Smooth muscle cell (in vitro differentiated cells): ENCODE measurements around the gene TUT1. TPM values are rescaled to one million over a fixed set of nuclear protein-coding genes. Genes with fewer than 3 reads are reported as not detected.

Source experiments
- DNase-seq: peaks from one replicate; lab custom pipeline; 2025; ENCODE audit not compliant: unreplicated experiment; lab: John Stamatoyannopoulos, UW
- H2AFZ ChIP-seq: fragments of 200-600 bp; sonication (generic); 2 replicates; pipeline ENCODE4 v1.6.0; 2016; ENCODE audit warnings: antibody characterized with exemption, low read depth, mild to moderate bottlenecking
- H3F3A ChIP-seq: fragments of 200-600 bp; sonication (generic); 2 replicates; pipeline ENCODE4 v1.6.0; 2017; ENCODE audit warnings: antibody characterized with exemption, low read depth
- H3K27ac ChIP-seq: fragments of 200-600 bp; sonication (generic); 2 replicates; pipeline ENCODE4 v1.5.1; 2016; ENCODE audit warnings: low read depth, mild to moderate bottlenecking
- H3K27me3 ChIP-seq: fragments of 200-600 bp; sonication (generic); 2 replicates; pipeline ENCODE4 v1.6.1; 2016; ENCODE audit warnings: low read depth, mild to moderate bottlenecking
- H3K36me3 ChIP-seq: fragments of 200-600 bp; sonication (generic); 2 replicates; pipeline ENCODE4 v1.5.1; 2016; ENCODE audit warnings: low read depth
- H3K4me1 ChIP-seq: fragments of 200-600 bp; sonication (generic); 2 replicates; pipeline ENCODE4 v1.5.1; 2016; ENCODE audit warnings: low read depth
- H3K4me2 ChIP-seq: fragments of 200-600 bp; sonication (generic); 2 replicates; pipeline ENCODE4 v1.6.0; 2016; ENCODE audit warnings: mild to moderate bottlenecking
- H3K4me3 ChIP-seq: fragments of 200-600 bp; sonication (generic); 2 replicates; pipeline ENCODE4 v1.5.1; 2016; ENCODE audit warnings: mild to moderate bottlenecking
- H3K79me2 ChIP-seq: fragments of 200-600 bp; sonication (generic); 2 replicates; pipeline ENCODE4 v1.6.0; 2016; ENCODE audit warnings: low read depth, mild to moderate bottlenecking
- H3K9ac ChIP-seq: fragments of 200-600 bp; sonication (generic); 2 replicates; pipeline ENCODE4 v1.6.0; 2016; ENCODE audit warnings: low read depth
- H3K9me3 ChIP-seq: fragments of 200-600 bp; sonication (generic); replicated peaks from 2 replicates; pipeline ENCODE4 v1.5.1; 2016; ENCODE audit warnings: low read depth
- H4K20me1 ChIP-seq: fragments of 200-600 bp; sonication (generic); 2 replicates; pipeline ENCODE4 v1.6.0; 2016; ENCODE audit warnings: low read depth
- CTCF ChIP-seq: fragments of 200-600 bp; sonication (generic); IDR thresholded peaks from 2 replicates; pipeline ENCODE4 v1.5.1; 2017; ENCODE audit warnings: borderline replicate concordance, mild to moderate bottlenecking, antibody characterized with exemption; ENCODE audit not compliant: insufficient read depth, poor library complexity, severe bottlenecking
- WGBS: methylation state at CpG from one replicate; pipeline ENCODE4 v1.1.7; 2016; ENCODE audit warnings: low lambda C conversion rate; 5-methylcytosine and 5-hydroxymethylcytosine counted together
- polyA plus RNA-seq: library from polyadenylated mRNA; unstranded; fragments of >200 nt; fragmentation: Nextera tagmentation; extraction: Ambion mirVana; gene quantifications from 2 replicates; pipeline ENCODE4 v1.2.1, GENCODE V29; 2016
- total RNA-seq: library from RNA; depleted of rRNA; stranded (reverse); fragments of >200 nt; gene quantifications from 2 replicates; pipeline ENCODE4 v1.2.3, GENCODE V29; 2014

The TUT1 gene
- total and polyA plus RNA-seq, 2 experiments from 2014 or later = 3.0 to 15.9 TPM

- 2% methylated on average over 32 of the region's 32 CpGs for WGBS
- no peak for DNase-seq
- peaks cover 57% of the 10 kb centered on the region for H4K20me1 ChIP-seq
These were observed 46.5 kb downstream of the TUT1 start for GRCh38 chr11:62544581-62545436.

GRCh38 chr11:62543680-62544444 is 47.5 kb downstream of the TUT1 start:
- H3F3A ChIP-seq = peaks cover 6% of the 10 kb centered on the region
- peak overlapping the region; percentile 75 for H3K27ac ChIP-seq
- peaks cover 34% of the 10 kb centered on the region for H3K4me1 ChIP-seq
- no peaks in the 10 kb centered on the region for H3K36me3 ChIP-seq
- DNase-seq = no peak
- H3K4me3 ChIP-seq = peak overlapping the region; percentile 76
- no peaks in the 10 kb centered on the region for H3K27me3 ChIP-seq
- H3K4me2 ChIP-seq = peak overlapping the region; percentile 93
- H3K9me3 ChIP-seq = no peaks in the 10 kb centered on the region
- H4K20me1 ChIP-seq = peaks cover 66% of the 10 kb centered on the region
- 27% methylated on average over 18 of the region's 22 CpGs for WGBS
- no peak for TF ChIP-seq CTCF
- H3K79me2 ChIP-seq = peaks cover 70% of the 10 kb centered on the region
- H3K9ac ChIP-seq = peak overlapping the region; percentile 70
- no peak overlapping the region for H2AFZ ChIP-seq

More at GRCh38 chr11:62544581-62545436, 46.5 kb downstream of the TUT1 start:
- Histone ChIP-seq H3K9me3 (no peaks in the 10 kb centered on the region), H3F3A (peaks cover 3% of the 10 kb centered on the region), H3K79me2 (peaks cover 63% of the 10 kb centered on the region), H3K4me2 (peak overlapping the region; percentile 93), H3K27me3 (no peaks in the 10 kb centered on the region), H3K4me3 (peak overlapping the region; percentile 76), H3K27ac (peak overlapping the region; percentile 75), H3K4me1 (peaks cover 32% of the 10 kb centered on the region), H3K36me3 (no peaks in the 10 kb centered on the region), H3K9ac (peak overlapping the region; percentile 70), H2AFZ (no peak overlapping the region)
- TF ChIP-seq CTCF = no peak

- H3K27ac ChIP-seq = peak overlapping the region; percentile 75
- no peaks in the 10 kb centered on the region for H3K9me3 ChIP-seq
- DNase-seq = peak; percentile 44
- peak overlapping the region; percentile 69 for H3K9ac ChIP-seq
- peak overlapping the region; percentile 76 for H3K4me3 ChIP-seq
- no peaks in the 10 kb centered on the region for H3K36me3 ChIP-seq
- no peak overlapping the region for H2AFZ ChIP-seq
- H3K79me2 ChIP-seq = peaks cover 79% of the 10 kb centered on the region
- 4% methylated on average over 27 of the region's 30 CpGs for WGBS
- peaks cover 75% of the 10 kb centered on the region for H4K20me1 ChIP-seq
- H3F3A ChIP-seq = peaks cover 6% of the 10 kb centered on the region
- no peaks in the 10 kb centered on the region for H3K27me3 ChIP-seq
- H3K4me2 ChIP-seq = peak overlapping the region; percentile 93
- peak; percentile 96 for TF ChIP-seq CTCF
- peaks cover 36% of the 10 kb centered on the region for H3K4me1 ChIP-seq
These were observed 48.4 kb downstream of the TUT1 start for GRCh38 chr11:62542750-62543567.
